ENCODE data around the gene E2F7. TPM values are rescaled to one million over a fixed set of nuclear protein-coding genes. Genes with fewer than 3 reads are reported as not detected.

The E2F7 gene
- 1.2 and 3.1 TPM in 2 replicates for total RNA-seq

GRCh38 chr12:77065361-77066204, at the start of gene E2F7:
E2F7 (minus strand) TSS chr12:77065569; CDS start chr12:77064635, 934 bp downstream.

Other genes with a start within 250 kb of the E2F7 start
- 1.8 and 4.0 TPM in 2 replicates for gene CSRP2, start 186.6 kb downstream of the E2F7 start, total RNA-seq